Frontal cortex (tissue), 4 donors: ENCODE results near the gene MYOG. TPM values are rescaled to one million over a fixed set of nuclear protein-coding genes. Genes with fewer than 3 reads are reported as not detected.
A peak's percentile ranks its signal among the peaks of the same experiment; 100 is the strongest.

Experiments
- DNase-seq, 2 donors: peaks; one replicate each; pipeline ENCODE4 v3.0.0; 2012; ENCODE audit warnings: low spot score in 2 of 2
- FAIRE-seq: peaks from 2 replicates; lab custom pipeline; 2012; peaks lifted over from hg19 to GRCh38; lab: Jason Lieb, UNC
- total RNA-seq: library from RNA; depleted of rRNA; stranded (reverse); fragments of >200 nt; gene quantifications from one replicate; pipeline ENCODE4 v1.2.3, GENCODE V29; 2014
- donor health status: control.
- donor health status: control.
- donor health status: control.

MYOG gene
- total RNA-seq, 1 donor from 2014 or later, result under 0.01 TPM

DNA sequence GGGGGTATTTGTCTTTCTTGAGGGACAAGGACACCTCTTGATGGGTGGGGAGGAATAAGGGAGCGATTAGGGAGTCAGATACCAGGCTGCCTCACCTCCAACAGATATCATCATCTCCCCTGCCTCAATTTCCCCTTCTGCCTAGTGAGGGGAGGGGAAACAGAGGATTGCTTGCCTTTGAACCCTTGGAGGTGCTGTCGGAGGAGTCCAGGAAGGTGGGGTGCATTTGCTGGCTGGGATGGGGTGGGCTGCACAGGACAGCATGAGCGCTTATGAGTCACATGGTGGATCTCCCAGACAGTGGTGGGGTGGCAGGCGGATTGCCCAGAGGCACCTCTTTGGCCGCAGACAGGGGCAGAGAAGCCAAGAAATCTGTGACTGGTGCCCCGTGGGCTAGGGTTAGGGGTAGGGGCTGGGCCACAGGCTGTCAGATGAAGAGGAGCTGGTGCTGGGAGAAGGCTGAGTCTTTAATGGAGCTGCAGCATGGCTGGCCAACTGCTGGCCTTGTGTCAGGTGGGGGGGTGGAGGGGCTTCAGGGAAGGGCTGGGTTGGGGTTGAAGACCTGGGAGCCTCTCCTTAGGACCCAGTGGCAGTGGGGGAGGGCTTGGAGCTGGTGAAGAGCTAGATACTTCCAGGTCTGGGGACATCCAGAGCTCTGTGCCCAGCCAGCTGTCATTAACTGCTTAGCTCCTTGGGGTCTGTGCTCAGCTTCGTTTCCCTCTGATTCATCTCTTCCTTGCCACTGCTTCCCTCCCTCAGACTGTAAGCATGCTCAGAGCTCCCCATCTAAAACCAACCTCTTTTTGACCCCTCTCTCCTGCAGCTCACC is 34.7 kb upstream of the MYOG start:
- no peak for DNase-seq
- FAIRE-seq, result no peak

DNA sequence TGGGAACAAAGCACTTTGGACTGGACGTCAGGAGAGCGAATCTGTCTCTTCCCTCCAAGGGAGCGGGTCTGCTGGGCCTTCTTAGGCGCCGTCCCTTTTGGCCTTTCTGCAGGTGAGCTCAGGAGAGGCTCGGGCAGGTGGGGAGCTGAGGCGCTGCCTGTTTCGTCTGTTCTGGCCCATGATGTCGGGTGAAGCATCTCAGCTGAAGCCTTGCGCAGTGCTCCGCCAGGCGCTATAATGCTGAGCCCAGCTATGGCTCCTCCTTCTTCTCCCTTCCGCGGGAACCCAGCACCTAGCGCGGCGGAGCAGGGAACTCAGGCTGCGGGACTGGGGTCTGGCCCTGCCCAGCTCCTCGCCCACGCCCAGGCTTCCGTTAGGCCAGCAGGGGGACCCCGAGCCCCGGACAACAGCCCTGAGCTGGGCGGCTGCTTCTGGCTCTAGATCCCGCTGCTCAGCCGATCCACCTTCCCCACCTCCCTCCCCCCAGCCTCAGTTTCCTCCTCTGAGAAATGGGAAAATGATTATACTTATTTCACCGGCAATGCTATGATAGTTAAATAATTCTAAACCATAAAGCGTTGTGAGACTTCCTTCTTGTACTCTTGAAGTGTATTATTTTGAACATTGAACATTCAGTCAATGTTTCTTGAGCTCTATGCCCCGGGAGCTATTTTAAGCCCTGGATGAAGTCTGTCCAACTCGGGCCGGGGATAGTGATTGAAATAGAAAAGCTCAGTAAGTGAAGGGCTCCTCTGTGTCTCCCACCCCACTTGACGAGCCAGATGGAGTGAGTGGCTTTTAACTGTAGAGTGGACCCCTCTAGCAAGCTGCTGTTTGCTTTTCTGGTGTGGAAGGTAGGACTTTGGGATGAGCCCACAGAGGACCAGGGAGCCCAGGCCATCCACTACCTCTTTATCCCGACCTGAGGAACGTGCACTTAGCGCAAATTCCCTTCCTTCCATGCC is 32.1 kb upstream of the MYOG start:
- no peak for FAIRE-seq
- DNase-seq, result peak; percentile 68 to 88

DNA sequence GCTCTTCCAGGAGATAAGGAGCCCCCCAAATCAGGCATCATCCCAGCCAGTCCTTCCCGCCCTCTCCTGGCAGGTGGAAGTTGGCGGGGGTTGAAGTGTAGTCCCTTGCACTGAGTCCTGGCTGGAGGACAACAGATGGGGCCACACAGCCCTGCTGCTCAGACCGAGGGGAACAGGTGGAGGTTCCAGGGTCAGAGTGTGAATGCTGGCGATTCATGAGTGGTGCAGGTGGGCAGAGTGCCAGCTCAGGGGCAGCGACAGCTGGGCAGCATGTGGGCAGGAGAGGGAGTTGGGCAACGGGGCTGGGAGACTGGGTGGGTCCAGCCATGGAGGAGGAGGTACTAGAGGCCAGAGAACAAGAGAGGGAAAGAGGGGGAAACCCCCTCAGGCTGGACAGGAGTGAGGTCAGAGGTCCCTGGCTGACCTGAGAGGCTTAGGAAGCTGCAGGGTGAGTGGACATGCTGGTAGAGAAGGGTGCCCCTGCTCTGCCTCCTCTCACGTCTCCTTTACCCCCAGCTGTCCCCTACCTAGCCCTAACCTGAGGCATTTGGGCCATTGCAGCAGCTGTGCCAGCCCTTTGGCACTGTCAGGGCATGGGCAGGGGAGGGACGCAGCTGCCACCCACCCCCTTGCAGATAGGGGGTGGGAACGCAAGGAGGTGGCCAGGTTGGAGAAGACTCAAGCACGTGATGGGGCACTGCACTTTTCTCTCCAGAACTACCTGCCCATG is 30.4 kb upstream of the MYOG start:
- DNase-seq (no peak), FAIRE-seq (no peak)

DNA sequence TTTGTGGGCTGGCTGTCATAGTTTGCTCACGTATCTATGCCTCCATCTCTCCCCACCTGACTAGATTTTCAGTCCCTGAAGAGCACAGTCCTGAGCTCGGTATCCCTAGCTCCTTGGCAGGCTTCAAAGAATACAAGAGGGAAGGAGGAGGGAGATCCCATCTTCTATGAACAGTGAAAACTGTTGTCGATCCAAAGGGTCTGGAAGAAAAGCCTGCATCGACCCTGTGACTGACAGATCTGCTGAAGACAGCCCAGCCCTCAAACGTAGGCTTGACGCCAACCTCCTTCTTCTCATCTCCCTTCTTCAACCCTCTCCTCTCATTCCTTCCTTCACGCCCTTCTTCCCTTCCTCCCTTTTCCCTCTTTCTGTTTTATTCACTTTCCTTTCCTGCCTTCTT is 28.4 kb upstream of the MYOG start:
- FAIRE-seq (no peak), DNase-seq (no peak)

DNA sequence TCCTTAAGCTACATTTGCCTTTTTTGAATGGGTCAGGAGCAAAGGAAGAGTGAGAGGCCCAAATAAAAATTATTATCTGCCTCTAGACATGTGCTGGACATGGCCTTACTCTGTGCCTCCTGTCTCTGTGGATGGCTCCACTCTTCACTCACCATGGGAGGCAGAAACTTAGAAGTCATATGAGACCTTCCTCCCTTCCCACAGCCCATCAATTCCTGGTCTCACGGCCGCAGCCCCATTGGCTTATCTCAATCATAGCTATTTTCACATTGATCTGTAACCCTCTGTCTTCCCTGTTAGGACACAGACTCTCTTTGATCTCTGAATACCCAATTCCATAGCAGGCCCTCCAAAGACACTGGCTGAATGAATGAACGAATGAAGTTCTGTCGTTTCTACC is 27.5 kb upstream of the MYOG start:
- FAIRE-seq, result no peak
- no peak for DNase-seq

DNA sequence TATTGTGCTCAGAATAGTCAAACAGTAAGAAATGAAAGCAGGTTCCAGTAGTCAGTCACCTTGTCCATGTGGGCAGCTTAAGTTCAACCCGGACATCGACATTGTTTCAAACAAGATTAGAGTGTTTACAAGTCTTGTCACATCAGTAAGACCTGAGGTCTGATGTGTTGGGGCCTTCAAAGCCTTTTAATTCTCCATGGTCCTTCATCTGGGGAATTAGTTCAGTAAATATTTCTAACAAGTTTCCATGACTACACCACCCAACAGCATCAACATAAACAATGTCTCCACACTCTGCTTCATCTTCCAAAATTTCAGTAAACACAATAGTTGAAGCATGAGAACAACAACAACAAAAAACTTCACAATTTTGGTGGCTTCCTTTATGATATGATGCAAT is 26.7 kb upstream of the MYOG start:
- DNase-seq (no peak), FAIRE-seq (no peak)

DNA sequence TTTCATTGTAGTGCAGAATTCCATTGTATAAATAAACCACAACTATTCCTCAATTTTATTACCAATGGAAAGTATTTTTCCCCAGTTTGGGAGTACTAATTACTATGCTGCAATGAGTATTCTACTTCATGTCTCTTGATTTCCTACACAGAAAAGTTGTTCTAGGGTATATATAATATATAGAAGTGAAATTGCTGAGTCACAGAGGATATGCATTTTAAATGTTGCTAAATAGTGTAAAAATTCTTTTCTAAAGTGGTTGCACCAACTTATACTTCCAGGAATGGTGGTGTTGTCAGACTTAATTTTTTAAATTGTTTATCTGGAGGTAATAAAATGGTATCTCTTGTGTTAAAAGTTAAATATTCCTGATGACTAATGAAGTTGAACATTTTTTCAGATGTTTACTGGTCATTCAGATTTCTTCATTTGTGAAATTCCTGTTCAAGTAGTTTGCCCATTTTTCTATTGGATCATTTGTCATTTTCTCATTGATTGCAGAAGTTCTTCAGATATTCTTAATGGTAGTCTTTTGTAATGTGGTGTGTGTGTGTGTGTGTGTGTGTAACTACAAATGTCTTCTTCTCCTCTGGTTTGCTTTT is 19.1 kb upstream of the MYOG start:
- no peak for DNase-seq
- FAIRE-seq, result no peak

DNA sequence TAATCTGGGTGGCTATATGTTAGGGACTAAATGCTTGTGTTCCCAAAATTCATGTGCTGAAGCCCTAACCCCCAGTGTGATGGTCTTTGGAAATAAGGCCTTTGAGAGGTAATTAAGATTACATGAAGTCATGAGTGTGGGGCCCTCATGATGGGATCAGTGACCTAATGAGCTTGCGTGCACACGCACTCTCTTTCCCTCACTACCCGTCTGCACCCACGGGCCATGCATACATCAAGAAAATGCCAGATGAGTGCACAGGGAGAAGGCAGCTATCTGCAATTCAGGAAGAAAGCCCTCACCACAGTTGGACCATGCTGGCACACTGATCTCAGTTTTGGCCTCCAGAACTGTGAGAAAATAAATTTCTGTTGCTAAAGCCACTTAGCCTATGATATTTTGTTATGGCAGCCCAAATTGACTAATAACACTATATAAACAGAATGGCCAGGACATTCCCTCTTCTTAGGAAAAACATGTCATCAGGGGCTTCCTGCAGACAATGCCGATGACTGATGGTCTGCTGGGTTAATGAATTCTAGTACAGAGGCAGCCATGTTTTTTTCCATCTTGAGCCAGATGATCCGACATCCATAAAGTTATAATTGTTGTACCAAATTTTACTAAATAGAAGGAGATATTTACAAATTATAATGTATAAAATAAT is 18.1 kb upstream of the MYOG start:
- no peak for DNase-seq
- no peak for FAIRE-seq

DNA sequence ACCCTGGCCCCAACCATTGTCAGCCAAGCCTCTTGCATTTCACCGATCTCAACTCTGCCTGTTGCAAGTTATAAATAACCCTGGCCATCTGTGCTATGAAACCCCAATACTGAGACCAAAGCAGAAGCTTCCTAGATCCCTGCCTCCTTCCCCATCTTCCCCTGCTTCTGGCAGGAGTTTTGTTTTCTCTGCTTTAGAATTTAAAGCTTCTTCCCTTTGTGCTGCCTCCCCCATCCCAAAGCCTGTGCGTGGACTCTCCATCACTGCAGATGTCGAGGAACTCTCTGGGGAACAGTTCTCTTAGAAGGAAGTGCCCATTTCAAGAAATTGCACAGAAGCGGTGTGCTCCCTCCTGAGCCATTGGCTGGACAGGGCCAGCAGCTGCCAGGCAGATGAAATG is 17.4 kb upstream of the MYOG start:
- FAIRE-seq, result no peak
- DNase-seq, result no peak

DNA sequence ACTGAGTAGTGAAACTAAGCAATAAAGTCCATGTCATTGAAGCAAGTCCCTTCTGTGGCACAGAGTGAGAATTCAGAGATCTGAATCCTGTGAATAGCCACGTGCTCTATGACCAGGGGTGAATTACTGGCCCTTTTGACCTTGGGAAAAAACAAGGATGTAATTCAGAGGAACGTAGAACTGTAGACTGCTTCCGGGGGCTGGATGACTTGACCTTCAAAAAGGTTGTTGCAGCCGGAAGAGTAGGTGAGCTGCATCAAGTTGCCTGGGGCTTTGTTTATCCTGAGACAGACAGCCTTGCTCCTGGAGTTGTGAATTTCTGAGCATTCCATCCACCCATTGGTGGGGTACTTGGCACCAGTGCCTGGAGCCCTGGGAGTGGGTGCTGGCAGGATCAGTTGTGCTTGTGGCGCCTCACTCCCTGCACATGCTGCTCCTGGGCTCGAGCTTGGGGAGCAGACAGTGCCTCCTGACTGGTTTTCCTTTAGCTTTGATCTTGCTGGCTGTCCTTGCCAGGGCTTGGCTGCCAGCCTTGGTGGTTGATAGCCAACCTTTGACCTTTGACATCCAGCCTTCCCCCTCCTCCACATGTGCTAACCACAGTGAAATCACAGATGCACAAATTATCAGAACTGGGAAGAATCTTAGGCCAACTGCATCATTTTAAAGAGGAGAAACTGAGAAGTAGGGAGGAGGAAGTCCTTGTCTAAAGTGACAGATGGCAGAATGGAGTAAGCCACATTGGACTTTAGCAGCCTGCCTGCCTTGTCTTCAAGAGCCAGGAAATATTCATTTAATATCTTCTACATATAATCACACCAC is 16.2 kb upstream of the MYOG start:
- DNase-seq, result no peak
- FAIRE-seq, result no peak

DNA sequence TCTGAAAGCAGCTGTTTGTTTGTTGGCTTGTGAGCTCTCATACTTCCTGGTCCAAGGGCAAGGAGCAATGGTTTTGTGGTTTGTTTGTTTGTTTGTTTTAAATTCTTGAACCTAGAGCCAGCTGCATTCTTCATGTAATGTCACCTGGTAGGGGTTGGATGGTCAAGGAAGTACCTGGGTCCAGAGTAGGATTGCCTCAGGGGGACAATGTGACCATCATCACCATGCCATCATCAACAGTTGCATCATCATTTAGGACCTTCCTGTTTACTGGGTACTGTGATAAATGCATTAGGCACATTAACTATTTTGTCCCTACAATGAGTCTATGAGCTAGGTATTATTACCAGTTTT is 14.7 kb upstream of the MYOG start:
- DNase-seq, result no peak
- FAIRE-seq, result no peak

DNA sequence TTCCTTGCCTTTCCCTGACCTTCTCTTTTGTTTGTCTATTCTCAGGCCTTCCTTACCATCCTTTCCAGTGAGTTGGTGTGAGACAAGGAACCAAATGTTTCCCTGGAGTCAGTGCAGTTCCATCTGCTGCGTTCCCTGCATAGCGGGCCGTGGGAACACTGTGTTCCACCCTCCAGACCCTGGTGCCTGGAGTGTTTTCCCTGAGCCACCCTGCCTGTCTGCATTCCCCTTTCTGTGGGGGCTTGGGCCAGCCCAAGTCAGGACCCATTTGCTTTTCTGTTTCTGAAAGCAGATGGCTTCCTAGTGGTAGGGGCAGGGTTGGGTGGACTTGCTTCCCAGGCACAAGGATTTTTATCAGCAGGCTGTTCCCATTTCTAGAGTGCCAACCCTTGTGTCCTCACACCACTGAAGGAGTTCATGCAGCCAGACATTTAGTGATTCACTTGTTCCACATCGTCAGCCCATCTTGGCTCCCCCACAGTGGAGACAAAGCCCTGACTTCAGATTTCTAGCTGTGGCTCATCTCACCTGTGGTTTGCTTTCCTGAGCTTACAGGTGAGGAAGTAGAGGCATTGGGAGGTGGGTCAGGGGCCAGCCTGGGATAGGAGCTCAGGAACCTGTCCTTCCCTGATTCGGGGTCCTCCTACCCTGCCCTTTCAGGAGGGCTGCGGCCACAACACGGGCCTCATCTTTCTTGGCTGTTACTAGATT is 14.1 kb upstream of the MYOG start:
- no peak for FAIRE-seq
- DNase-seq, result no peak

DNA sequence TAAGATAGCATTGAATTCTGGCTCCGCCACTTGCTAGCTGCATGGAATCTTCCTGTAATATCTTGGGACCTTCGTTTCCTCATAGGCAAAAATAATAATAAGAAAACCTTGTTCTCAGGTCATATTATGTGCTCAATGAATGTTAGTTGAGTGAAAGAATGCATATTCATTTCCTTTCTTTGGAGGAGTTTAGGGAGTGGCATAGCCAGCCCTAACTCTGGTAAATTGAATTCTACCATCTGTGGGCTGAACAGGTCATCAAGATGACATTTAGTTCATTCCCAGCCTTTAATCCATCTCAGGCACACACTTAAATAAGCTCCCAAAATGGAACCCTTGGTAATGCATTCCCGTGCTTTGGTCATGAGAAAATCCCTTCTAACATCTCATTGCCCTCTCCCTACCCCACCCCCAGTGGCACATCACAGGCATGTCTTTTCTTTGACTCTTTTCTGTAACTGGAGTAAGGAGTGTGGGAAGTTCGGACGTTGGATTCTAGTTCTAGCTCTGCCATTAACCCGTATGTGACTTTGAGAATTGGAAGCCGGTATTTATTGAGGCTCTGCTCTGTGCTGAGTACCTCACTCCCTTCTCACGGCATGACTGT is 13.2 kb upstream of the MYOG start:
- no peak for FAIRE-seq
- DNase-seq, result no peak

DNA sequence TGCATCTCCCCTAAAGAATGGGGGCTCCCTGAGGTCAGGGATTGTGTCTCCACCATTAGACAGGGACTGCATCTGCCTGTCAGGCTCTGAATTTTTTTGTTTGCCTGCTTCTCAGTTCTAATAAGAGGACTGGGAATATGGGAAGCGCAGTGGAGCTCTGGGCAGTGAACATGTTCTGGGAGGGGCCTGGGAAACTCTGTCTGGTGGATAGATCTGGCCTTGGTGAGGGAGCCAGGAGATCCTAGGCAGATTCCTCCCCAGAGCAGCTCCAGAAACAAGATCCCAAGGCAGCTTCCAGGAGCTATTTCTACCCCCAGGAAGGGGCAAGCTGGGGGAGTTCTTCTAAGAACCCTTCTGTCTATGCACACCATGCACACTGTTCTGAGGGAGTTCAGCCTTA is 12.6 kb upstream of the MYOG start:
- FAIRE-seq (no peak), DNase-seq (no peak)

DNA sequence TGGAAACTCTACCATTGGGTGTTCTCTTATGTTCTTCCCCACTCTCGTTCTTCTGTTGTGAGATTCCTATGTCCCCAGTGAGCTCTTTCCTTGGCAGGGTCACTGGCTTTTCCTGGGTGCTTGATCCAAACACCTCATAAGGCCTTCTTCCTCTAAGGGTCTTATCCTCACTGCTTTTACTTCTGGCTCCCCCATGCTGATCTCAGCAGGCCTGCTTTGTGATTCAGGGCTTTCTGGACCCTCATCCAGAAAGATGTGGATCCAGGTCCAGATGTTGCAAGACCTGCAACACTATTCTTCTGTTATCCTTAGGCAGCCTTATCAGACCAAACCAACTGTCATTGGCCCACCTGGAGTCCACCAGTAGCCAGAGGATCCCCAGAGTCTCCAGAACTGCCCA is 11.2 kb upstream of the MYOG start:
- DNase-seq (no peak), FAIRE-seq (no peak)

DNA sequence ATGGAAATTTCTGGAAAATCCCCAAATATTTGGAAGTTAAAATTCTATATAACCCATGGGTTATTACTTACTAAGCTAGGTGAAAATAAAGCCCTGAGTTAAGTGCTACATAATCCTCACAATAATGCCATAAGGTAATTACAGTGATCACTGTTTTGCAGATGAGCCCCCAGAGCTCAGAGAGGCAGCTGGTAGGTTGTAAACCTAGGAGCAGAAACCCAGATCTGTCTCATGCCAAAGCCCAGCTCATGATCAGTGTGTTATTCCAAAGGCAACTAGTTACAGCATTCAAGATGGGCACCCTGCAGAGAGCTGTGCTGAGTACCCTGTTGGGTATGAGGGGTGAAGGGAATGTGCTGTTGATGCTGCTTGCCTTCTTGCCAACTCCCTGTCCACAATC is 10.8 kb upstream of the MYOG start:
- no peak for DNase-seq
- FAIRE-seq, result no peak

DNA sequence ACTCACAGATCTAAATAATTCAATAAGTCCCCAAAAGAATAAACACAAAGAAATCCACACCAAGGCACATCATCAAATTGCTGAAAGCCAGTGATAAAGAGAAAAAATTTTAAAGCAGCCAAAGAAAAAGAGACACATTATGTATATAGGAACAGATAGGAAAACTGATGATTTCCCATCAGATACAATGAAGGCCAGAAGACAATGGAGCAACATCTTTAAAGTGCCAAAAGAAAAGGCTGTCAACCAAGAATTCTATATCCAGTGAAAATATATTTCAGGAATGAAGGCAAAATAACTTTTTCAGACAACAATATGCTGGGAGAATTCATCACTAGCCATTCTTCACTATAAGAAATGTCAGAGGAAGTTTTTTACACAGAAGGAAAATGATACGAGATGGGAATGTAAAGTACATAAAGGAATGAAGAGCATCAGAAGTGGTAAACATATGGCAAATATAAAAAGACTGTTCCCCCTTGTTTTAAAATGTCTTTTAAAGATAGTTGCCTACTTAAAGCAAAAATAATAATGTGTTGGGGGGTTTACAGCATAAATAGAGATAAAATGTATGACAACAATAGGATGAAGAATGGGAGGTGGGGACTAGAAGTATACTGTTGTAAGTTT is 9.4 kb upstream of the MYOG start:
- no peak for FAIRE-seq
- DNase-seq, result no peak
